HG03342 (cell line): ENCODE results near the gene FAAP100.
"Not testable (repeated sequence)": the region's sequence is repeated elsewhere in the genome, so short reads cannot be mapped to it uniquely, and the experiment has no call there.

ENCODE experiments used
- ATAC-seq: cut with Tn5 transposase; IDR thresholded peaks from one replicate; pipeline ENCODE4 v1.9.1; 2021; ENCODE audit warnings: mild to moderate bottlenecking, moderate library complexity; ENCODE audit not compliant: unreplicated experiment

FAAP100 gene

GRCh38 chr17:81538651-81539570 is 13.2 kb downstream of the FAAP100 start:
- ATAC-seq, result no peak

GRCh38 chr17:81537856-81538555 is 14.1 kb downstream of the FAAP100 start:
- ATAC-seq, result no peak

GRCh38 chr17:81537343-81537855 is 14.8 kb downstream of the FAAP100 start:
- no peak for ATAC-seq

- ATAC-seq, result no peak
Measured at GRCh38 chr17:81536299-81537290, 15.6 kb downstream of the FAAP100 start.

GRCh38 chr17:81535480-81536298 is 16.5 kb downstream of the FAAP100 start:
- no peak for ATAC-seq

GRCh38 chr17:81535007-81535328 is 17.2 kb downstream of the FAAP100 start:
- ATAC-seq, result no peak

- ATAC-seq, result no peak
Measured at GRCh38 chr17:81534157-81535006, 17.8 kb downstream of the FAAP100 start.

GRCh38 chr17:81533339-81534141 is 18.6 kb downstream of the FAAP100 start:
- ATAC-seq, result no peak

GRCh38 chr17:81532490-81533287 is 19.5 kb downstream of the FAAP100 start:
- ATAC-seq, result no peak

GRCh38 chr17:81531998-81532404 is 20.2 kb downstream of the FAAP100 start:
- not testable (repeated sequence) for ATAC-seq

- not testable (repeated sequence) for ATAC-seq
Measured at GRCh38 chr17:81531013-81531412, 21.1 kb downstream of the FAAP100 start.

GRCh38 chr17:81529437-81529803 is 22.7 kb downstream of the FAAP100 start:
- no peak for ATAC-seq

- ATAC-seq, result no peak
Measured at GRCh38 chr17:81528651-81529436, 23.3 kb downstream of the FAAP100 start.

- ATAC-seq, result no peak
Measured at GRCh38 chr17:81528384-81528650, 23.8 kb downstream of the FAAP100 start.

GRCh38 chr17:81527591-81528383 is 24.4 kb downstream of the FAAP100 start, which contains the start of gene FSCN2:
Gene FSCN2, plus strand, starts transcription at chr17:81528377. Its CDS starts 155 bp downstream, at chr17:81528532.
- no peak for ATAC-seq
